Measurements from ENCODE around the gene RANBP1.
"Not testable (repeated sequence)": the region's sequence is repeated elsewhere in the genome, so short reads cannot be mapped to it uniquely, and the experiment has no call there.

The RANBP1 gene

DNA sequence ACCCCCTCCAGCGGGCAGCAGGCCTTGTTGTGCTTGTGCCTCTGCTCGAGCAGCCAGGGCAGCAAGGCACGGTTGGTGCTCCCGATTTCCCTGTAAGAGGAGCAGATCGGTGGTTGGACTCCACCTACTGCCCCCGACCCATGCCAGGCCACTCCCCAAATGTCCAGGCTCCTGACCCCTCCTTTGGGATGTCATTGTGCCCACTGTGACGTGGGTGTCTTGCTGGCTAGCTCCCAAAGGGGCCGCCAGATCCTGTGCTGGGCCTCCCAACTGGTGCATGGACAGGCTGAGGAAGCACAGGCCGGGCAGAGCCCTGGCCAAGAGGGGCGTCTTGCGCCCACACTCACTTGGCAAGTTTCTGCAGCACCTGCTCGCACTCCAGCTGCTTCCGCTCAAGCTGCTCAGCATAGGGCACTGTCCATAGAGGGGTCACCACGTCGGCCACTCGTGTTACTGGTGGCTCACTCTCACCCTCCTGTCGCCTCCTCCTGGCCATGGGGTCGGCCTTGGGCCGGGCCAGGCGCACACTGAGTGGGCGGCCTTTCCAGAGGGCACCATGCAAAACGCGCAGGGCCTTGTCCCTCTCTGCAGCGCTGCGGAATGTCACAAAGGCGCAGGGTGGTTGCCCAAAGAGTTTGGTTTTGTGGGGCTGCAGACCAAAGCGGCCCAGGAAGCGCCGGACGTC lies at the start of gene RANBP1:
RANBP1 (plus strand) TSS at position 414 of the 685 bp plus-strand sequence; CDS start at position 495, 81 bp downstream.
- no peak for DNase-seq

DNA sequence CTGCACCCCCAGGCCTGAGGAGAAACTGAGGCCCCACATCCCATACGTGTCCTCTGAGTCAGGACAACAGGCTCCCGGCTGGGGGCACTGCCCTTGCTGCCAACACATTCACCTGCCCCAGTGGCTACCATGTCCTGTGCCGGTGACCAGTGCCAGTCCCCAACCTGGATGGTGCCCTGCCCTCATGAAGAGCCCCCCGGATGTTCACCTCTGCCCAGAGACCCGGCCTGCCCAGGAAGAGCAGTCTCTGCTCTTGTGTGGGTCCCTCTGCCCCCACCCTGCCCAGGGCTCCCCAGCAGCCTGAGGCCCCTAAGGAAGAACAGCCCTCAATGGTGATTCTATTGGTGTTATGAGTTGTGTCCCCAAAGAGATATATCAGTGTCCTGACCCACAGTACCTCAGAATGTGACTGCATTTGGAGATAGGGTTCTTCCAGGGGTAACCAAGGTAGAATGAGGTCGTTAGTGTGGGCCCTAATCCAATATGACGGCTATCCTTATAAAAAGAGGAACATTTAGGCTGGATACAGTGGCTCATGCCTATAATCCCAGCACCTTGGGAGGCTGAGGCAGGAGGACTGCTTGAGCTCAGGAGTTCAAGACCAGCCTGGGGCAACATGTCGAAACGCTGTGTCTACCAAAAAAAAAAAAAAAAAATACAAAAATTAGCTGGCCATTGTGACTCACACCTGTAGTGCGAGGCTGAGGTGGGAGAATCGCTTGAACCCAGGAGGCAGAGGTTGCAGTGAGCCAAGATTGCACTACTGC lies 49.1 kb upstream of the RANBP1 start:
- DNase-seq: no peak

DNA sequence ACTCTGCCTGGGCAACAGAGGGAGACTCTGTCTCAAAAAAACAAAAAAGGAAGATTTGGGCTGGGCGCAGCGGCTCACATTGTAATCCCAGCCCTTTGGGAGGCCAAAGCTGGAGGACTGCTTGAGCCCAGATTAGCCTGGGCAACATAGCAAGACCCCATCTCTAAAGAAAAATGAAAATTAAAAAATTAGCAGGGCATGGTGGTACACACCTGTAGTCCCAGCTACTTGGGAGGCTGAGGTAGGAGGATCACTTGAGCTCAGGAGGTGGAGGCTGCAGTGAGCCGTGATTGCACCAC lies 48.6 kb upstream of the RANBP1 start:
- not testable (repeated sequence) for DNase-seq

DNA sequence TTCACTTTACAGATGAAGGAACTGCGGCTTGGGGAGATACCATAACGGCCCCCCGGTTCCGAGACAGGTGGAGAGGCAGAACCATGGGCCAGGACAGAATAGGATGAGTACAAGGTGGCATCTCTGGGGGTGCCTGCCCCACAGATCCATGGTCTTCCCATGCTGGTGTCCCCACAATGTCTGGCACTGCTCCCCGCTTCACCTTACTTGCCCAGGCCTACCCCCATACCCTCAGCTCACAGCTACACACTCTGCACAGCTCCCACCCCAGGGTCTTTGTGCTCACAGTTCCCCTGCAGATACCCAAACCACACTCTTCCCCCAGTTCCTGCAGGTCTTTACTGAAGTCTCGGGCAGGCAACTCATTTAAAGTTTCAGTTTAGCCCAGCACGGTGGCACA lies 47.3 kb upstream of the RANBP1 start:
- DNase-seq: no peak

DNA sequence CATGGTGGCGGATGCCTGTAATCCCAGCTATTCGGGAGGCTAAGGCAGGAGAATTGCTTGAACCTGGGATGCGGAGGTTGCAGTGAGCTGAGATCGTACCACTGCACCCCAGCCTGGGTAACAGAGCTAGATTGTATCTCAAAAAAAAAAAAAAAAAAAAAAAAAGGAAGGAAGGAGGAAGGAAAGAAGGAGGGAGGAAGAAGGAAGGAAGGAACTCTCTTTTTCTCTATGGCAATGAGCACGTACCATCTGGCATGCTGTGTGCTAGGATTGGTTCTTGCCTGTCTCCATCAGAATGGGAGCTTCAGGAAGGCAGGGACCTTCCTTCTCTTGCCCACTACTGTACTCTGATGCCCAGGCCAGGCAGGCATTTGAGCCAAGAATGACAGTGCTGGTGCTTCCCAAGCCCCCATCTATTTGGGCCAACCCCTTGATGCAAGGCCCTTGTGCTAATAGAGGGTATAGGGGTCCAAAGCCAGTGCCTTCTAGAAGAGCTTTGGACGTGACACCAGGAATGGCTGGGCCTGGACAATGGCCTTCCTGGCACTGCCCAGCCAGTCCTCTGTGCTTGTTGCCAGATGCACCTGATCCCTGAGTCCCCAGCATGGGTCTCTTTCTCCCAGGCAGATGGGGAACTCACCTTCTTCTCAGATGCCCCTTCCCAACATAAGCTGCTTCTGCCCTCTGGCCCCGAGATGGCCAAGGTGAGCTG lies 46.4 kb upstream of the RANBP1 start:
- no peak for DNase-seq

DNA sequence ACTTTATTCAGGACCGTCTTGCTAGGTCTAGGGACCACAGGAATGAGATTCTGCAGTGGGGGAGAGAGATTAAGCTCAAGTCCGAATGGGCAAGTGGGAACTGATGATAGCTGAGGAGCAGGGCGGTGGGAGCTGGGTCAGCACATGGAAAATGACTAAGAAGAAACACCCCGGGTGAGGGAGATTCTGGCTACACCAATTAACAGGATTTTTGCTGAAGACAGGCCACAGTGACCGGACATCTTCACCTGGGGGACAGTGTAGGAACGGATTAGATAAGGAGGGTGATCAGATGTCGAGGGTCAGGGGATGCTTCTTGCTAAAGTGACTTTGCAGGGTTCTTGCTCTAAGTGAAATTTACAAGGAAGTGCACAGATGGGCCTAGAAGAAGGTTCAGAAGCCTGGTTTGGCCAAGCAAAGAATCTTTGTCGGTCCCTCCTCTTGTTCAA lies 44.4 kb upstream of the RANBP1 start:
- no peak for DNase-seq

- DNase-seq: no peak
Observed at GRCh38 chr22:20076627-20077172, 39.2 kb upstream of the RANBP1 start.

- peak; percentile 42 for DNase-seq
Observed at GRCh38 chr22:20079745-20080444, 36.0 kb upstream of the RANBP1 start, which contains the start of gene DGCR8. Gene DGCR8 (plus strand): TSS chr22:20080241. CDS start chr22:20085964, 5,723 bp downstream.

DNA sequence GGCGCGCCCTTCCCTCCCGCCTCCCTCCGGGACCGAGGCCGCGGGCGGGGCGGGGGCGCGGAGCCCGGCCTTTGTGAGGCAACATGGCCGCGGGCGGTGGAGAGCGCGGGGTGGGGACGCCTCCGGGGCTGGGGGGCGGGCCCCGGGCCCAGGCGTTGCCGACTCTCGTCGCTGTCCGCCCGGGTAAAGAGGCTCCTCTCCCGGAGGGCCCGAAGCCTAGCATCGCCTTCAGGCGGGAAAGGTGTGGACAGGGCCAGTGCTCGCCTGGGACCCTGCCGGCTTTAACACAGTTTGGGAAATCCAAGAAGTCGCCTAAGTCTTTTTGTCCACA lies 35.5 kb upstream of the RANBP1 start:
- no peak for DNase-seq

DNA sequence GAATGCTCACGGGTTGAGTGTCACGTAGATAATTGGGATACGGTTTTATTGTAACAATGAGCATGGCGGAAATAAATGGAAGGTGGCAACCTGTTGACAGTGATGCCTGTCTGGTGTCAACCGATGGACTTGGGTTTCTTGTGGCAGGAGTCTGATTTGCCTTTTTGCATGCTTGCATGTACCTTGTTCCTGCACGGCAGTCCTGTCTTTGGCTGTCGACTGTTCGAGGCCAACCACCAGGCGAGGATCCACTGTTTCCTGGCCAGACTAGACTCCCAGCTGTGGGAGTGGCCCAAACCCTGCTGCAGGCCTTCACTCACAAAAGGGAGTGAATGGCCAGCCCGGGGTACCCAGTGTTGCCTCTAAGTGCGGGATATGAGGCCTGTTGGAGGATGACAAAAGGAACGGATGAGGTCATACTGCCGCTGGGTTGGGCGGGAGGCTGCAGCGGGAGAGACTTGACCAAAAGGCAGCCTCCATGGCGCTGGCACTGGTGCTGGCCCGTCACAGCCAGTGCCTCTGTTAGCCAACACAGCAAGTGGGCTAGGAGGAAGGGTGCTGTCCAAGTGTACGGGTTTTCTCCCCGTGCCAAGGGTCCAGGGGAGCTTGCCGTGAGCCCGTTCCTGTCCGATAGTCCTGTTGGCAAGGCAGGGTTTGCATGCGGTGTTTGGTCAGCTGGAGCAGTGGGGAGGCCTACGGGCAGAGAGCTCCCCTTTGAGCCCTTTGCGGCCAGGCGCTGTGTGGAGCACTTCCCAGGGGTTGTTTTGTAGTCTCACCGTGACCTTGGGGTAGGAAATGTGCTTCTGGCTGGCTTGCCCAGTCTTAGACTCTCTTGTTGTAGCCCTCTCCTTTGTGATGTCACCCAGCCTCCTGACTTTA lies 34.9 kb upstream of the RANBP1 start:
- no peak for DNase-seq

DNA sequence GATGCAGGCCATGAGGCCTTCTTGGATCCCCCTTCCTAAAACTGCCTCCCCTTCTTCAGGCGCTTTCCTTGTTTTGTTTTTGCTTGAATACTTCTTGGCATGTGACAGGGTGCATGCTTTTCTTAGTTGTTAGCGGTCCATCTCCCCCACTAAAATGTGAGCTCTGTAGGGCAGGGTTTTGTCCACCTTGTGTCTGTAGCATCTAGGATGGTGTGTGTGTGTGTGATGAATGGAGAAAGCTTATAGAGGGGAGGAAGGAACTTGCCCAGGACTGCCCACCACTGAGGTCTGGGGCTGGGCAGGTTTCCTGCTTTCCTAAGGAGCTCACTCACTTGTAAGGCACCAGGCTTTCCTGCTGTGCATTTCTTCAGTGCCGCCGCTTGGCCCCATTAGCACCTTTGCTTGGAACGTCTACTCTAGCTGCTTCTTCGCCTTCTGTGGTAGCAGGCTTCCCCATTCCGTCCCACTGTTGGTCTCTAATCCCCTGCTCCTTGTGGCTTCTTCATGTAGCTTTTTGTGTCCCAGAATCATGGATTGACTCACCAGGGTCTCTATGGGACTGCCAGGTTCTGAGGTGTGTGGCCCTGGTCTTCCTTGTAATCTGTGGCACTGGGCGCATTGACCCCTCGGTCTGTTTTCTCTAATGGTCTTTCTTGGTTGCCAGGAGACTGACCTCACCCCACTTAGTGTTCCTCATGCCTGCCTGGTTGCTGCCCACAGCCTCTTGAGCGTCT lies 32.6 kb upstream of the RANBP1 start:
- DNase-seq: no peak

DNA sequence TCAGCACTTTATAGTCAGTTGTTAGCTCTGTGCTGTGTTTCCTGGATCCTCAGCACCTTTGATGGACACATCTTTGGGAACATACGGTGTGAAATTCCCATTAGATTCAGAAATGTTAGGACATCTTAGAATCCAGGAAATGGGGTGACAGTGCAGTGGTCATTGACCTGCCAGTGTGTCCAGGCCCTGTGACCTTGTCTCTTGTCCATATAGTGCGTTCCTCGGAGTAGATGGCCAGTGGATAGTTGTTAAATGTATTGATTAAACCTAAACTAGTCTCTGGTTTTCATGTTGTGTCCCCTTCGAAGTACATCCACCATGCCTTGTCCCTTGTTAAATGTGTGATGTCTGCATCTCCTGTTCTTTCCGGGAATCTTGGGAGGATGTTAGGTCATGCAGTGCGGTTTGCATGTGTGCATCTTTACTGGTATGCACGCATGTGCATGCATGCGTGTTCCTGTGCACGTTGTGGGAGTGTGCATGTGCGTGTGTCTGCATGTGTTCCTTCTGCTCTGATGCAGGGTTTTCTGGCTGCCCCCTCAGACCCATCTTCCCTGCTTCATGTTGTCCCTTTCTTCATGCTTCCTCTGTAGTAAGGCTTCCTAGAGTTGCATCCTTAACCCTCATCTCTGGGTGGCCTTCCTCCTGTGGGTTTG lies 31.9 kb upstream of the RANBP1 start:
- DNase-seq: no peak

DNA sequence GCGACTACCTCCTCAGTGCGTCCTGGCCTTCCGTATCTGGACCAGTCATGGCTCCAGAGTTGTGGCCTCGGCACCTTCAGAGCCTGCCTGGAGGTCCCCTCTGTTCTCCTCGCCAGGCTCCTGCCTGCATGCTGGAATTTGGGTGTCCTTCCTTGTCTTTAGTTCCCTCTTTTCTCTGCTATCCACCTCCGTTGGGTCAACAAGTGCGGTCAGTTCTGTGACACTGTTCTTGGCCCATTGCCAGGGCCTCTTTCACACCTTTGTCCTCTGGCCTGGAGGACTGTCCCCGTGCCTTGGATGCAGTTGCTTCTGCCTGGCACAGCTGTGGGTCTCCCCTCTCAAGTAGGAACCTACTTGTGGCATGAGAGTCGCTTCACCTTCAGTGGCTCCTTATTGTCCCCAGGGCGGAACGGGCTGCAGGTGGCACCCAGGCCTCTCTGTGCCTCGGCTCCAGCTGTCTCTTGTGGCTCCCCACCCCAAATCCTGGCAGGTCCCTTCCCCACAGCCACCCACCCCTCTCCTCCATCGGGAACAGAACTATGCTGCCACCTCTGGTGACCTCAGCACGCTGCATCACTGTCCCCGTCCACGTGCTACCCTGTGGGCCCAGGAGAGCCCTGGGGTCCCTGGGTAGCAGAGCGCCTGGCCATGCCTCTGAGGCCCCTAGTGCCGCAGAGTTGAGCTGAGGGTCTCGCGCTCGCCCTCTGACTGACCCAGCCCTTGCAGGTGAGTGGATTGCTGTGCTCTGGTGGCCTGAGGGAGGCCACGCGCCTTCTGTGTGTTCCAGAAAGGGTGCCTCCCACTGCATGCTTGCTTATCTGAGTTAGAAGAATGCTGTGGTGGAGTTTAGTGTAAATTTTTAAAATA lies 31.1 kb upstream of the RANBP1 start:
- no peak for DNase-seq

- DNase-seq: no peak
Observed at GRCh38 chr22:20085651-20086050, 30.3 kb upstream of the RANBP1 start.

DNA sequence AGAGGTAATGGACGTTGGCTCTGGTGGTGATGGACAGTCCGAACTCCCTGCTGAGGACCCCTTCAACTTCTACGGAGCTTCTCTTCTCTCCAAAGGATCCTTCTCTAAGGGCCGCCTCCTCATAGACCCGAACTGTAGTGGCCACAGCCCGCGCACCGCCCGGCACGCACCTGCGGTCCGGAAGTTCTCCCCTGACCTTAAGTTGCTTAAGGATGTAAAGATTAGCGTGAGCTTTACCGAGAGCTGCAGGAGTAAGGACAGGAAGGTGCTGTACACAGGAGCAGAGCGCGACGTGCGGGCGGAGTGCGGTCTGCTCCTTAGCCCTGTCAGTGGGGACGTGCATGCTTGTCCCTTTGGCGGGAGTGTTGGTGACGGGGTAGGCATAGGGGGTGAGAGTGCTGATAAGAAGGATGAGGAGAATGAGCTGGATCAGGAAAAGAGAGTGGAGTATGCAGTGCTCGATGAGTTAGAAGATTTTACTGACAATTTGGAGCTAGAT lies 29.8 kb upstream of the RANBP1 start:
- no peak for DNase-seq

DNA sequence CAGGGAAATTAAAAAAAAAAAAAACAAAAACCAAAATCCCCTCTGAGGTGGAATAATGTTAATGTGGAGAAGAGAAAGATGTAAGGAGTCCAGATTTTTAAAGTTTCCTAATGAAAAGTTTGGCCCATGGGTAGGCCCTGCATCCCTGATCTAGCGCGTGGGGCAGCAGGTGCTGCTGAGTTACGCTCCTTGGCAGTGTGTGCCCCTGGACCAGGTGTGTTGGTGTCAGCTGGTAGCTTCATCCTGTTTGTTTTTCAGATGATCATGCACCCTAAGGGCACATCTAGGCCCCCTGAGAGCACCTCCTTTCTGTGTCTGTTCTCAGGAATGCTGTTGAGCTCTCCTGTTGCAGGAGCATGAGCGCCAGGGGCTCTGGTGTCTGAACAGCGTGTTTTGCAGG lies 29.1 kb upstream of the RANBP1 start:
- DNase-seq: no peak

DNA sequence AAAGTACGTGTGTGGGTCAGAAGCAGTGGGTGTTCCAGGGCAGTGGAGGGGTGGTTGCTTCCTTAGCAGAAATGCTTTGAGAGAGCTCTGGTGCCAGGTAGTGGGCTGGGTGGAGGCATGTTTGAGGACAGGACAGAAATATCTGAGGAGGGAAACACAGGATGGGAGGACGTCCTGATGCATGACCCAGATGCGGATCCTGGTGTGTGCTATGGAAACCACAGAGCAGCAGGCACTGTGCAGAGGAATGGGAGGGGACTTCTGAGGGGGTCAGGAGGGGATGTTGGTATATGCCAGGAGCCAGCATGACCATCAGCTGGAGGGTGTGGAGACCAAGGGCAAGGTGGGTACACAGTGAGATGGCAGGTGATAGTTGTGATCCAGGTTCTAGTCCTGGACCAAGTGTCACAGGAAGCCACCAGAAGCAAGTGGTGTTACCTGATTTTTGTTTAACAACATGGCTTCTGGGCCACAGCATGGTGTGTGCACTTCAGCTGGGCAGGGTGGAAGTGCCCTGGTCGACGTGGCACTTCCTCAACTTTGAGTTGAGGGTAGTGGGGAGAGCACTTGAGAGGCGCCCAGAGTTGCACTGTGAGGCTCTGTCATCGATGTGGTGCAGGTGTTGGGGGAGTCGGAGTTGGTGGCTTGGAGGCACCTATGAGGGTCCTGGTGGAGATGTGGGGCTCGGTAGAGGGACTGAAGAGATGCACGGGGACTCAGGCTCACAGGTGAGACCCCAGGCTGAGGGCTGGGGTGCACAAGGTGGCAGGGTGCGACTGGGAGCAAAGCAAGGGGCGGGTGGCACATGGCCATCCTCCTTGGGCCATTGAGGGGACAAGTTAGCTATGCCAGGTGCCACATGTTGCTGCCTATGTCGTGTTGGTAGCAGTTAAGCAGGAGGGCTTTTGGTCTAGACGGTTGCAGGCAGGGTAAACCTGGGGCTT lies 28.3 kb upstream of the RANBP1 start:
- no peak for DNase-seq

GRCh38 chr22:20088263-20088648 lies 27.6 kb upstream of the RANBP1 start:
- no peak for DNase-seq

Data from NCI-H1417 treated with DMSO at 0.1 percent for 48 hours (cell line).